DOHH2 (cell line): ENCODE results near the gene ZNF580.

Experiments used
- H3F3A ChIP-seq: fragments of 200-600 bp; sonication (generic), shearing (Covaris generic); 2 replicates; pipeline ENCODE4 v1.6.0; 2016; ENCODE audit warnings: antibody characterized with exemption, mild to moderate bottlenecking; ENCODE audit not compliant: control insufficient read depth, insufficient read depth
- H3K27ac ChIP-seq: fragments of 200-600 bp; sonication (generic); 2 replicates; pipeline ENCODE4 v1.5.1; 2014; ENCODE audit warnings: low read depth, mild to moderate bottlenecking, low read length, moderate library complexity
- H3K27me3 ChIP-seq: fragments of 200-600 bp; sonication (generic); 2 replicates; pipeline ENCODE4 v1.6.1; 2014; ENCODE audit warnings: mild to moderate bottlenecking, low read length, mixed read lengths; ENCODE audit not compliant: control insufficient read depth
- H3K36me3 ChIP-seq: fragments of 200-600 bp; sonication (generic); 2 replicates; pipeline ENCODE4 v1.6.1; 2014; ENCODE audit warnings: mild to moderate bottlenecking, low read length, moderate library complexity, mixed read lengths; ENCODE audit not compliant: control insufficient read depth
- H3K4me1 ChIP-seq: fragments of 200-600 bp; sonication (generic); 2 replicates; pipeline ENCODE4 v1.6.1; 2014; ENCODE audit warnings: mild to moderate bottlenecking, low read length, mixed read lengths; ENCODE audit not compliant: control insufficient read depth
- H3K4me2 ChIP-seq: fragments of 200-600 bp; sonication (generic); 2 replicates; pipeline ENCODE4 v1.6.0; 2014; ENCODE audit warnings: mild to moderate bottlenecking, low read length, moderate library complexity
- H3K4me3 ChIP-seq: fragments of 200-600 bp; sonication (generic); 2 replicates; pipeline ENCODE4 v1.5.1; 2014; ENCODE audit warnings: mild to moderate bottlenecking, low read length, mixed read lengths
- H3K79me2 ChIP-seq: fragments of 200-600 bp; sonication (generic); 2 replicates; pipeline ENCODE4 v1.6.1; 2014; ENCODE audit warnings: mild to moderate bottlenecking, low read length, mixed read lengths; ENCODE audit not compliant: control insufficient read depth
- H3K9me2 ChIP-seq: fragments of 200-600 bp; sonication (generic); replicated peaks from 2 replicates; pipeline ENCODE4 v1.6.1; 2014; ENCODE audit warnings: mild to moderate bottlenecking, low read length, mixed read lengths; ENCODE audit not compliant: control insufficient read depth
- H3K9me3 ChIP-seq: fragments of 200-600 bp; sonication (generic); 2 replicates; pipeline ENCODE4 v1.6.1; 2014; ENCODE audit warnings: antibody characterized with exemption, low read length, mixed read lengths; ENCODE audit not compliant: control insufficient read depth, insufficient read depth
- H4K20me1 ChIP-seq: fragments of 200-600 bp; sonication (generic); 2 replicates; pipeline ENCODE4 v1.6.0; 2014; ENCODE audit warnings: low read depth, mild to moderate bottlenecking, antibody characterized with exemption, low read length, moderate library complexity; ENCODE audit not compliant: control insufficient read depth, insufficient read depth
- EZH2phosphoT487 ChIP-seq: fragments of 200-600 bp; sonication (generic); IDR thresholded peaks from 2 replicates; pipeline ENCODE4 v1.6.1; 2017; ENCODE audit warnings: borderline replicate concordance, mild to moderate bottlenecking, antibody characterized with exemption, low read length, moderate library complexity, mixed read lengths
- TF ChIP-seq, protein P1 (sequence below): fragments of 200-600 bp; sonication (generic); IDR thresholded peaks from one replicate; pipeline ENCODE4 v1.5.1; 2014; ENCODE audit warnings: antibody characterized with exemption, mild to moderate bottlenecking, low read depth, low read length; ENCODE audit not compliant: poor library complexity, severe bottlenecking

Gene ZNF580

DNA sequence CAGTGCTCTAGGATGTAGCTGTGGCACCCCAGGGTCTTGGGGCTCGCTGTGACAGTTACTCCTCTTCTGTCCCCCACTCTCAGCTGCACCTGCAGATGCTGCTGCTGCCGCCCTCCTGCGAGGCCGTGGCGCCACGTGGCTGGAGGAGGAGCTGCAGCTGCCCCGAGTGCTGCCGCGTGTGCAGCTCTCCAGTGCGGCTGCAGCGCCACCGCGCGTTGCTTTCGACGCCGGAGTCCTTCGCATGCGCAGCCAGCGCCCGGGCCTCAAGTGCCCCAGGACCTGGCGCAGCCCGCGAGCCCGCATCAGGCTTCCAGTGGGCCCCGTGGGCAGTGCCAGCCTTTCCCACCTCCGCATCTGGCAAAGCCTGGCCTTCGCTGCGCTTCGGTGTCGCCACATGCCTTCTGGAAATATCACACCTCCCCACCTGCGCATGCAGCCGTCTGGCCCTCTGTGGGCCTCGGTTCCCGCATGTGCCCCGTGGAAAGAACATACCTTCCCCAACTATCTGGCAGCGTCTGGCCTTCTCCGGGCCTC lies 692 bp upstream of the ZNF580 start:
- Histone ChIP-seq H3K9me2 (no peaks in the 10 kb centered on the region), H3K36me3 (peaks cover 48% of the 10 kb centered on the region), H3K27me3 (no peaks in the 10 kb centered on the region), H3F3A (peaks cover 26% of the 10 kb centered on the region), H3K9me3 (no peaks in the 10 kb centered on the region), H3K4me1 (peaks cover 59% of the 10 kb centered on the region), H3K4me2 (peak overlapping the region; percentile 87), H3K27ac (peak overlapping the region; percentile 99), H4K20me1 (peaks cover 3% of the 10 kb centered on the region; the same call in 1 of the 2 replicates), H3K4me3 (peak overlapping the region; percentile 95), H3K79me2 (peaks cover 83% of the 10 kb centered on the region)
- no peak for TF ChIP-seq EZH2phosphoT487
- TF ChIP-seq, protein P1, sequence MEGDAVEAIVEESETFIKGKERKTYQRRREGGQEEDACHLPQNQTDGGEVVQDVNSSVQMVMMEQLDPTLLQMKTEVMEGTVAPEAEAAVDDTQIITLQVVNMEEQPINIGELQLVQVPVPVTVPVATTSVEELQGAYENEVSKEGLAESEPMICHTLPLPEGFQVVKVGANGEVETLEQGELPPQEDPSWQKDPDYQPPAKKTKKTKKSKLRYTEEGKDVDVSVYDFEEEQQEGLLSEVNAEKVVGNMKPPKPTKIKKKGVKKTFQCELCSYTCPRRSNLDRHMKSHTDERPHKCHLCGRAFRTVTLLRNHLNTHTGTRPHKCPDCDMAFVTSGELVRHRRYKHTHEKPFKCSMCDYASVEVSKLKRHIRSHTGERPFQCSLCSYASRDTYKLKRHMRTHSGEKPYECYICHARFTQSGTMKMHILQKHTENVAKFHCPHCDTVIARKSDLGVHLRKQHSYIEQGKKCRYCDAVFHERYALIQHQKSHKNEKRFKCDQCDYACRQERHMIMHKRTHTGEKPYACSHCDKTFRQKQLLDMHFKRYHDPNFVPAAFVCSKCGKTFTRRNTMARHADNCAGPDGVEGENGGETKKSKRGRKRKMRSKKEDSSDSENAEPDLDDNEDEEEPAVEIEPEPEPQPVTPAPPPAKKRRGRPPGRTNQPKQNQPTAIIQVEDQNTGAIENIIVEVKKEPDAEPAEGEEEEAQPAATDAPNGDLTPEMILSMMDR: peak; percentile 76

DNA sequence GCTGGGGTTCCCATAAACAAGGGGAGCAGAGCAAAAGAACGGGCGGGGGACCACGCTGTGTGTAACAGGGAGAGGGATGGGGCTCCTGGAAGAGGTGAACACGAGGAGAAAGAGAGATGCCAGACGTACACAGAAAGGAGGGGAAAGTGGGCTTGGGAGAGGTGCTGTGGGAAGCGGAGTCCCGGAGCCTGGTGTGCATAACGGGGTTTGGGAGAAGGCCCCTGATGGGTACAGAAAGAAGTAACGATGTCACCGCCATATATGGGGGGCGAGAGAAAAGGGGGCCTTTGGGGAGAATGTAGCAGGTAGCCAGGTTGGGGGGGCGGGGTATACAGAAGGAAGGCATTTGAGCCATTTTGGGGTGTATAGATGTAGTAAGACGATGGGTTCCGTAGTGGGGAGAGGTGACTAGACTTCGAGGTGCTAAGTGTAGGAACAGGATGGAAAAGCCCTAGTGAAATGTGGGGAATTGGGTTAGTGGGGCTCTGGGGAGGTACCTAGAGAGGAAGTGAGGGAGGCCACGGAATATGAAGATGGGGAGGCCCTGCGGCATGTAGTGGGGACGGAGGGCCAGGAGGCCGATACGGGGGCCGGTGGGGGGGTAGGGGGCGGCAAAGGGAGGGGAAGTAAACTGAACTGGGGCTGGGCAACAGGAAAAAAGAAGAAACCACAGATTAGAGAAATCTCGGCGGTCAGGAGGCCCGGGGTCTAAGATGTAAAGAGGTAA lies 787 bp downstream of the ZNF580 start:
- peaks cover 49% of the 10 kb centered on the region for H3K36me3 ChIP-seq
- no peaks in the 10 kb centered on the region for H3K9me2 ChIP-seq
- H3K4me2 ChIP-seq: peak overlapping the region; percentile 87
- TF ChIP-seq EZH2phosphoT487: no peak
- TF ChIP-seq, protein P1: no peak
- H3K9me3 ChIP-seq: no peaks in the 10 kb centered on the region
- peaks cover 82% of the 10 kb centered on the region for H3K79me2 ChIP-seq
- peaks cover 61% of the 10 kb centered on the region for H3K4me1 ChIP-seq
- H3K4me3 ChIP-seq: peak overlapping the region; percentile 95
- H3K27ac ChIP-seq: peak overlapping the region; percentile 99
- H3F3A ChIP-seq: peaks cover 34% of the 10 kb centered on the region
- H4K20me1 ChIP-seq: no peaks in the 10 kb centered on the region
- no peaks in the 10 kb centered on the region for H3K27me3 ChIP-seq

GRCh38 chr19:55642153-55643002 lies 1.6 kb downstream of the ZNF580 start:
- Histone ChIP-seq H3K79me2 (peaks cover 80% of the 10 kb centered on the region), H3K4me1 (peaks cover 64% of the 10 kb centered on the region)

More at GRCh38 chr19:55642153-55643002, 1.6 kb downstream of the ZNF580 start:
- H3K9me3 ChIP-seq: no peaks in the 10 kb centered on the region
- H3K27ac ChIP-seq: peak overlapping the region; percentile 99
- H3K36me3 ChIP-seq: peaks cover 55% of the 10 kb centered on the region
- no peaks in the 10 kb centered on the region for H4K20me1 ChIP-seq
- H3K4me3 ChIP-seq: peak overlapping the region; percentile 95
- TF ChIP-seq, protein P1: no peak
- no peak for TF ChIP-seq EZH2phosphoT487
- H3F3A ChIP-seq: peaks cover 42% of the 10 kb centered on the region
- H3K9me2 ChIP-seq: no peaks in the 10 kb centered on the region
- peak overlapping the region; percentile 87 for H3K4me2 ChIP-seq
- no peaks in the 10 kb centered on the region for H3K27me3 ChIP-seq
